HG03565 (cell line): ENCODE data around the gene CSH2.
"Not testable (repeated sequence)": the region's sequence is repeated elsewhere in the genome, so short reads cannot be mapped to it uniquely, and the experiment has no call there.

ENCODE experiments used
- ATAC-seq: cut with Tn5 transposase; IDR thresholded peaks from one replicate; pipeline ENCODE4 v1.9.1; 2021; ENCODE audit warnings: mild to moderate bottlenecking, moderate library complexity; ENCODE audit not compliant: unreplicated experiment

The CSH2 gene

GRCh38 chr17:63873577-63873976 lies at the start of gene CSH2:
Gene CSH2 (minus strand): TSS chr17:63873677. CDS start chr17:63873614, 63 bp downstream.
- not testable (repeated sequence) for ATAC-seq

- ATAC-seq, result not testable (repeated sequence)
Measured at GRCh38 chr17:63922402-63922801, 48.9 kb upstream of the CSH2 start.

- not testable (repeated sequence) for ATAC-seq
Measured at GRCh38 chr17:63920779-63921178, 47.3 kb upstream of the CSH2 start.

GRCh38 chr17:63920050-63920449 lies 46.6 kb upstream of the CSH2 start:
- not testable (repeated sequence) for ATAC-seq

GRCh38 chr17:63919311-63919723 lies 45.8 kb upstream of the CSH2 start:
- ATAC-seq, result no peak

- not testable (repeated sequence) for ATAC-seq
Measured at GRCh38 chr17:63918789-63919305, 45.4 kb upstream of the CSH2 start, which contains the start of gene GH1. Gene GH1 (minus strand): TSS chr17:63918839. CDS start chr17:63918776, 63 bp downstream.

GRCh38 chr17:63918305-63918704 lies 44.8 kb upstream of the CSH2 start:
- ATAC-seq, result no peak

GRCh38 chr17:63917646-63918045 lies 44.2 kb upstream of the CSH2 start:
- ATAC-seq, result no peak

GRCh38 chr17:63917206-63917605 lies 43.7 kb upstream of the CSH2 start:
- not testable (repeated sequence) for ATAC-seq

GRCh38 chr17:63916566-63917185 lies 43.2 kb upstream of the CSH2 start:
- ATAC-seq, result no peak

GRCh38 chr17:63915753-63916152 lies 42.3 kb upstream of the CSH2 start:
- ATAC-seq, result not testable (repeated sequence)

- ATAC-seq, result no peak
Measured at GRCh38 chr17:63914471-63914870, 41.0 kb upstream of the CSH2 start.

- no peak for ATAC-seq
Measured at GRCh38 chr17:63911657-63912100, 38.2 kb upstream of the CSH2 start.

GRCh38 chr17:63911041-63911635 lies 37.7 kb upstream of the CSH2 start, which contains the start of gene CSHL1:
Gene CSHL1 (minus strand): TSS chr17:63911258. CDS start chr17:63911196, 62 bp downstream.
- ATAC-seq, result no peak

GRCh38 chr17:63910096-63910495 lies 36.6 kb upstream of the CSH2 start:
- no peak for ATAC-seq

- not testable (repeated sequence) for ATAC-seq
Measured at GRCh38 chr17:63909586-63909985, 36.1 kb upstream of the CSH2 start.

- ATAC-seq, result not testable (repeated sequence)
Measured at GRCh38 chr17:63907161-63907778, 33.8 kb upstream of the CSH2 start.

- not testable (repeated sequence) for ATAC-seq
Measured at GRCh38 chr17:63904796-63905195, 31.3 kb upstream of the CSH2 start.

- not testable (repeated sequence) for ATAC-seq
Measured at GRCh38 chr17:63903787-63904201, 30.3 kb upstream of the CSH2 start.

GRCh38 chr17:63901971-63902370 lies 28.5 kb upstream of the CSH2 start:
- not testable (repeated sequence) for ATAC-seq
